HG02642 (cell line): ENCODE data around the gene FDX2.
A peak's percentile ranks its signal among the peaks of the same experiment; 100 is the strongest.
"Not testable (repeated sequence)": the region's sequence is repeated elsewhere in the genome, so short reads cannot be mapped to it uniquely, and the experiment has no call there.

Source experiments
- ATAC-seq: cut with Tn5 transposase; IDR thresholded peaks from one replicate; pipeline ENCODE4 v1.9.1; 2021; ENCODE audit warnings: mild to moderate bottlenecking; ENCODE audit not compliant: unreplicated experiment, poor library complexity

Gene FDX2

GRCh38 chr19:10286803-10287737 is 28.7 kb downstream of the FDX2 start, which contains the start of gene ICAM4:
ICAM4 (plus strand) TSS chr19:10286955; CDS start chr19:10287013, 58 bp downstream.
- no peak for ATAC-seq

DNA sequence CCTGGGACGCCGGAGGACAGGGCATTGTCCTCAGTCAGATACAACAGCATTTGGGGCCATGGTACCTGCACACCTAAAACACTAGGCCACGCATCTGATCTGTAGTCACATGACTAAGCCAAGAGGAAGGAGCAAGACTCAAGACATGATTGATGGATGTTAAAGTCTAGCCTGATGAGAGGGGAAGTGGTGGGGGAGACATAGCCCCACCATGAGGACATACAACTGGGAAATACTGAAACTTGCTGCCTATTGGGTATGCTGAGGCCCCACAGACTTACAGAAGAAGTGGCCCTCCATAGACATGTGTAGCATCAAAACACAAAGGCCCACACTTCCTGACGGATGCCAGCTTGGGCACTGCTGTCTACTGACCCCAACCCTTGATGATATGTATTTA is 30.4 kb downstream of the FDX2 start:
- no peak for ATAC-seq

- ATAC-seq: no peak
Observed at GRCh38 chr19:10284960-10285278, 30.9 kb downstream of the FDX2 start.

- ATAC-seq: no peak
Observed at GRCh38 chr19:10284065-10284959, 31.5 kb downstream of the FDX2 start.

- no peak for ATAC-seq
Observed at GRCh38 chr19:10283301-10284064, 32.3 kb downstream of the FDX2 start.

DNA sequence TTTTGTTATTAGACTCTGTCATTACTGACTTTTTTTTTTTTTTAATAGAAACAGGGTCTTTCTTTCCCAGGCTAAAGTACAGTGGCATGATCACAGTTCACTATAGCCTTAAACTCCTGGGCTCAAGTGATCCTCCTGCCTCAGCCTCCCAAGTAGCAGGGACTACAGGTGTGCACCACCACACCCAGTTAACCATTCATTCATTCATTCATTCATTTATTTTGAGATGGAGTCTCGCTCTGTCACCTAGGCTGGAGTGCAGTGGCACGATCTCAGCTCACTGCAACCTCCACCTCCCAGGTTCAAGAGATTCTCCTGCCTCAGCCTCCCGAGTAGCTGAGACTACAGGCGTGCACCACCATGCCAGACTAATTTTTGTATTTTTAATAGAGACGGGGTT is 33.8 kb downstream of the FDX2 start:
- ATAC-seq: not testable (repeated sequence)

DNA sequence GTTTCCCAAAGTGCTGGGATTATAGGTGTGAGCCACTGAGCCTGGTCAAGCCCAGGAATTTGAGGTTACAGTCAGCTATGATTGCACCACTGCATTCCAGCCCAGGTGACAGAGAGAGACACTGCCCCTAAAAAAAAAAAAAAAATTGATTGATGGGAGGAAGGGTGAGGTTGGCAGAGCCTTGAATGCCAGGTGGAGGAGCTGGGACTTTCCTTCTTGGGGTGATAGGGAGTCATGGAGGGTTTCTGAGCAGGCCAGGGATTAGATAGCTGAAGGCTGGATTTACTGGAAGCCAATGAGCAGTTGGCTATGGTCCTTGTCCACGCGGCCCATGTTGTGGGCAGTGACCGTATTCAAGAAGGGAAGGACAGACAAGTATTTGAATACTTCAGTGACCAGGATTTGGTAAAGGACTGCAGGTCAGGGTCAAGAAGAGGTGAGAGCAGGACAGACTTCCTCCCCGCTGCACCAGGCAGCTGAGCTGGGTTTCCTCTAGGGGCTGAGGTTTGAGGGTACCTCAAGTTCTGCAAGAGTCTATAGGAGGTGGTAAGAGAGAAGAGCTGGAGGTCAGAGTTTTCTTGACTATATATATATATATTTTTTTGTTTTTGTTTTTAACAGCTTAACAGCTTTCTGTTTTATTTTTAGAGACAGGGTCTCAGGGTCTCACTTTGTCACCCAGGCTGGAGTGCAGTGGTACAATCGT is 35.9 kb downstream of the FDX2 start:
- no peak for ATAC-seq

DNA sequence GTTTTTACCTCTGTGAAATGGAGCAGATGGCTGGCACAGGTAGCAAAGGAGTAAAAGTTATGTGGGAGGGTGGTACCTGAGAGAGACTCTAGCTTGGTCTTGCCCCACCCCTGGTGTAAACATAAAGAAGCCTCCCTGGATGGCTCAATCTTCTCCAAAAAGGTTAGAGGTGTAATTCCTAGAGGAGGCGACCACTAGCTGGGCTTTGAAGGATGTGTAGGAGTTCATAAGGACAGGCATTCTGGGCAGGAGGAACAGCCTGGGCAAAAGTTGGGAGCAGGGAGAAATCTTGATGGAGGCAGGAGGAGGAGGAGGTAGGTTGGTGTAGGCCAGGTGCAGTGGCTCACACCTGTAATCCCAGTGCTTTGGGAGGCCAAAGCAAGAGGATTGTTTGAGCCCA is 36.9 kb downstream of the FDX2 start:
- ATAC-seq: no peak

- no peak for ATAC-seq
Observed at GRCh38 chr19:10277795-10278589, 37.8 kb downstream of the FDX2 start.

GRCh38 chr19:10274589-10274988 is 41.2 kb downstream of the FDX2 start:
- ATAC-seq: no peak

- ATAC-seq: peak; percentile 31
Observed at GRCh38 chr19:10271543-10272086, 44.2 kb downstream of the FDX2 start.

DNA sequence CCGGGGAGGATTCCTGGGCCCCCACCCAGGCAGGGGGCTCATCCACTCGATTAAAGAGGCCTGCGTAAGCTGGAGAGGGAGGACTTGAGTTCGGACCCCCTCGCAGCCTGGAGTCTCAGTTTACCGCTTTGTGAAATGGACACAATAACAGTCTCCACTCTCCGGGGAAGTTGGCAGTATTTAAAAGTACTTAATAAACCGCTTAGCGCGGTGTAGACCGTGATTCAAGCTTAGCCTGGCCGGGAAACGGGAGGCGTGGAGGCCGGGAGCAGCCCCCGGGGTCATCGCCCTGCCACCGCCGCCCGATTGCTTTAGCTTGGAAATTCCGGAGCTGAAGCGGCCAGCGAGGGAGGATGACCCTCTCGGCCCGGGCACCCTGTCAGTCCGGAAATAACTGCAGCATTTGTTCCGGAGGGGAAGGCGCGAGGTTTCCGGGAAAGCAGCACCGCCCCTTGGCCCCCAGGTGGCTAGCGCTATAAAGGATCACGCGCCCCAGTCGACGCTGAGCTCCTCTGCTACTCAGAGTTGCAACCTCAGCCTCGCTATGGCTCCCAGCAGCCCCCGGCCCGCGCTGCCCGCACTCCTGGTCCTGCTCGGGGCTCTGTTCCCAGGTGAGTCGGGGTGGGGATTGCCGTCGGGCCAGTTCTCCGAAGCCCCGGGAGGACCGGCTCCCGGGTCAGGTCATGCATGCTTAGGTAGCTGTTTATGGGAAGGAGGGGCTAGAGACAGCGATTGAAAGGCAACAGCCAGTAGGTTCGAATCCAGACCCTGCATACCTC is 45.0 kb downstream of the FDX2 start, which contains the start of gene ICAM1:
Gene ICAM1, plus strand, starts transcription at position 505 of the 779 bp plus-strand sequence. Its CDS starts 40 bp downstream, at position 545.
- peak; percentile 54 for ATAC-seq

GRCh38 chr19:10270180-10270615 is 45.6 kb downstream of the FDX2 start:
- ATAC-seq: peak; percentile 38

GRCh38 chr19:10269333-10270179 is 46.3 kb downstream of the FDX2 start:
- peak; percentile 46 for ATAC-seq

- ATAC-seq: no peak
Observed at GRCh38 chr19:10268071-10268470, 47.7 kb downstream of the FDX2 start.

GRCh38 chr19:10266706-10267105 is 49.1 kb downstream of the FDX2 start:
- ATAC-seq: no peak

DNA sequence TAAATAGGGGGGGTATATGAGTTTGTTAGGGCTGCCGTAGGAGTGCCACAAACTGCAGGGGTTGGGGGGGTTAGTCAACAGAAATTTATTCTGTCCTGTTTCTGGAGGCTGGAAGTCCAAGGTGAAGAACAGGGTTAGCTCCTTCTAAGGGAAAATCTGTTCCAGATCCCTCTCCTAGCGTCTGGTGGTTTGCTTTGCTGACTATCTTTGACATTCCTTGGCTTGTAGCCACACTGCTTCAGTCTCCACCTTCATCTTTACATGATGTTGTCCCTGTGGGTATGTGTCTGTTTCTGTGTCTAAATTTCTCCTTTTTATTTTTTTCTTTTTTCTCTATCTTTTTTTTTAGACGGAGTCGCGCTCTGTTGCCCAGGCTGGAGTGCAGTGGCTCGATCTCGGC is 53.0 kb downstream of the FDX2 start:
- ATAC-seq: no peak
